NK-92 (cell line): Measurements from ENCODE around the gene SEPTIN8.

Experiments used
- DNase-seq: peaks from one replicate; lab custom pipeline; 2025; ENCODE audit not compliant: unreplicated experiment; lab: John Stamatoyannopoulos, UW

Gene SEPTIN8

DNA sequence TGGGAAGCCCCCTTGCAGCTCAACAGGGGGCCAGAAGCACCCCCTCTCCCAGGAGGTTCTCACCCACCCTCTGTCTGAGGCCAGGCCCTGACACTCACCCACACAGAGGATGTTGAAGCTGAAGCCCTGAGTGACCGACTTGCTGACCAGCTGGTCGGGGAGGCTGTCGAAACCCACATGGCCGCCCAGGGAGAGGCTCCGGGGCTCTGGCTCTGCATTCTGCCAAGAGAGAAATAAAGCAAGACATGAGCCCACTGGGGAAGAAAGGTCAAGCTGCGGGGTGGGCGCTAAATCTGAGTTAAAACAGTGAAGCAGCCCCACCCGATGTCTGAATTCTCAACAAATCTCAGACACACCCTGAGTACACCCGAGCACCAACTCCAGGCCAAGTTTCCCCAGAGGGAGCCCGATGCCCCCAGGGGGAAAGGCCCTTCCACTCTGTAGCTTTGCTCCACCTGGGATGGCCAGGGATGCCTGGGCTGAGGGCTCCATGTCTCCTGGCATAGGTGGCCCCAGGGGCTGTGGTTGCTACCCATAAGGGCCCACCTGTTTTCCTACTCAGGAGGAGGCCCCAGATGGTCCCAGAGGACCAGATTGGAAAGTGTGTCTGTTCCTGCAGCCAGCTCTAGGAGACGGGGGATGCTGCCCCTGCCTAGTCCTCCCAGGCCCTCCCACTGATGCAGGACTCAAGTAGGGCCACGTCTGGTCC, 11.6 kb downstream of the SEPTIN8 start:
- no peak for DNase-seq

DNA sequence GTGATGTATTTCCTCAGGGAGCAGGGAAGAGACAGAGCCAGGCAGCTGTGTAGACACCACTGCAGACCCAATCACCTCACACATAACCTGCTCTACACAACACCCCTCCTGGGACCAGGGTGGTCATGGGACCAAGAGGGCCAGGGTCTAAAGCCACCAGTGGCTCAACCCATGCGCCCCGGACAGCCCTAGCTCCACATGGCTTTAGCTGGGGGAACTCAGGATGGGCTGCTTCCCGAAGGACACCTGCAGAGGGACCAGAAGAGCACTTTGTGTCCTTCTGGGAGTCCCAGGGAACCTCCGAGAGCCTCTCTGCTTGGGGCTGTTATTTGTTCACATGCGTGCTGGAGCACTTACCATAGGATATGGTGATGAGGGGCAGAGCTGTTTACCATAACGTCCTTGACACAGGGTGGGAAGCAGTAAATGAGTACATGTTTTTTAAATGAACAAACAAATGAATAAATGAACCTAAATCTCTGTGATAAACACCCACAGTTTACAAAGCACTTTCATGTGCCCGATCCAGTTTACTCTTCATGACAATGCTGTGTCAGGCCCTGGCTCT, 12.3 kb downstream of the SEPTIN8 start:
- no peak for DNase-seq

DNA sequence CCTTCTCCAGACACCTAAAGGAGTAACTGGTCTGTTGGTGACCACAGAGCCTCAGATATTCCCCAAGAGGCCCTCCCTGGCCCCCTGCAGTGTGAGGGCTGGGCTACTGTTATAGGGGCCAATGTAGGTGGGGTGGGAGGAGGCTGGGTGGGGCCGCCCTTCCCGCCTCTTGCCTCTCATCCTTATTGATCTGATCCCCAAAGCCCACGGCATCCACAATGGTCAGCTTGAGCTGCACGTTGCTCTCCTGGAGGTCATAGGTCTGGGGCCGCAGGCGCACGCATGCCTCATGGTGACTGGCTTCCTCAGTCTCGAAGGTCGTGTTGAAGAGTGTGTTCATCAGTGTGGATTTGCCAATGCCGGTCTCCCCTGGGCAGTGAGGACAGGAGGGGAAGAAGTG, 13.0 kb downstream of the SEPTIN8 start:
- no peak for DNase-seq

DNA sequence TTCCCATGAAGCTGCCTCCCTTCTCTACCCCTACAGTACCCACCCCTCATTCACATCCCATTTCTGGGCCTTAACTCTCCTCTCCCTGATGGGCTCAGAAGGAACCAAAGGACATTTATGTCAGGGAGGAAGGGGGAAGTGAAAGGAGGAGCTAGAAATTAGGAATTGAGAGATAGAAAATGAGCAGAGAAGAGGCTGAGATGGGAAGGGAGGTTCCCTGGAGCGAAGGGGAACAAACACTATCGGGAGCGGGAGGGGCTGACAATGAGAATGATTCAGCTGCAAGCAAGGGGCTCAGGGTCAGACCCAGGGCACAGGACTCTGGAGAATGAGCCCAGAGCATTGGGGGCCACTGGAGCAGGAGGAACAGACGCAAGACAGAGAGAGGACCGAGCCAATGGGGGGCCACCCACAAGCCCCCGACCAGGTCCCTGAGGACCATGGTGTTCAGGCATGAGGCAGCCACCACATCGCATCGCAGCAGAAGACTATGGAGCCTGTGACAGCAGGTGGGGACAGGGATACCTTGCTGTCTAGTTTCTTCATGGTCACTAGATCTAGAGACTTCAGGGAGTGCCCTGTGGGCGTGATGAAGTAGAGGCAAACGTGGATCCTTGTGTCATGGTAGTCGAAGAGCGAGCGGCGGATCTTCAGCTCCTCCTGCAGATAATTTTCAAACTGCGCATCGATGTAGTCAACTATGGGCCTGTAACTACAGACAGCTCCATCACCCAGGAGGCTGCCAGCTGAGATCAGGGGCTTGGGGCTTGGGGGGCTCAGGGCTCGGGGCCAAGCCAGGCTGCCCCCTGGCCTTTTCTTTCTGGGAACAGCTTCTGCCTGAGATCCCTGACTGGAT, 13.6 kb downstream of the SEPTIN8 start:
- DNase-seq = no peak

DNA sequence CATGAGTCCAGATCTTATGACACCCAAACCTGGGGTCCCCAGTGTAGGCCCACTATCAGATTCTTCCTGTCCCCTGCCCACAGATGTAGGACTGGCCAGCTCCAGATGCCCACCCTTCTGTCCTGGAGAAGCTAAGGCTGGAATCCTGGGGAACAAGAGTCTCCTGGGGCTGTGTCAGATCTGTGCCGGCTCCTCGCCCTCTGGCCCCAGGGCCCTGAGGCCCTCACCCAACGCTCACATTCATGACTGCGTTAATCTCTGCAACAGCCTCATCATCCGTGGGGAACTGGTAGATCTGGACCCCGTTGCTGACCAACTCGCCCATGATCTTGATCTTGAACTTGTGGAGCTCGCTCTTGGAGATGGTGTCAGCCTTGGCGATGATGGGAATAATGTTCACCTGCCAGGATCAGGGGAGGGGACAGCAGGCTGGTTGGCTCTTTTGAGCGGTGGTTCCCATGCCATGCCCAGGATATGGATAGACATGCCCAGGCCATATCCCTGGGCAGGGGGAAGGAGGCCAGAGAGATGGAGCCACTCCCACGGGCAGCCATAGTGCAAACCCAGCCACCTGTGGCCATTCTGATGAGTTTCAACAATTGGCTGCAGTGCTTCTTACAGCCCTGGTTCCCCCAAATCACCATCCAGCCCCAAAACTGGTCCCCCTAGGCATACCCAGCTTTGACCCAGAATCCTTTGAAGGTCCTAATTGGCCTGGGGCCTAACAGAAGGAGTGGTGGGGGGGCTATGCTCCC, 14.6 kb downstream of the SEPTIN8 start:
- DNase-seq = no peak

DNA sequence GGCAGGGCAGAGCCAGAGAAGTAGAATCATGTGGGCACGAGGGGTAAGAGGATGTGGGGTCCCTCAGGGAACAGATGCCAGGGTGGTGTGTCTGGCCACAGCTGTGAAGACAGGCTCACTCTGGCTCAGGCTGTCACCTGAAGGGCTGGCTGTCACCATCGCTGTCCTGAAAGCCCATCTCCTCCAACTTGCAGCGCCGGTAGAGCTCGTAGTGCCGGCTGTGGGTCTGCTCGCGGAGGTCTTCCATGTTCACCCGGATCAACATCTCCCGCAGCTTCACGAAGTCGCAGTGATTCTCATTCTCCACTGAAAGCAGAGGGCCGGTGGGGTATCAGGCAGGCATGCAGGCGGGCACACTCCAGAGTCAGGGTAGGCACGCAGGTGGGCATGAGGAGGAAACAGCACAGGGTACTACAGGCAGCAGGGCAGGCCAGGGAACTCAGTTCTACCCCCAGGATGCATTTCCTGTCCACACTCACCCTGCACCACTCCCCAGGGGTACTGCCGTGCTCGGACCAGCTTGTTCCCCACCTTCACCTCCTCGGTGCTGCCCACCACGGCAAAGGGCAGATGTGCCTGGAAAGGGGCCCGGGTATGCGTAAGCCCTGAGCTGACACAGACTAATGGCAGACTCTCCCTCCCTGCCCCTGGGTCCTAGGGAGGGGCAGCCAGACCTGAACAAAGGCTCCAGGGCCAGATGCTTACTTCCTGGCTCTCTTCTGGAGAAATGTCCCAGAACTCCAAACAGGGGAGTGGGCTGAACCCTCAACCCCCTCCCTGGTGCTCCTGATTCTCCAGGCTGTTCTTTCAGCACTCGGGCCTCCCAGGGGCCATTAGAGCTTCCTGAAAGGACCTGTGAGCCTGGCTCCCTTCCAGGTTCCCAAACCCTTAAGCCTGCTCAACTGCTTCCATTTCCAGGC, 15.5 kb downstream of the SEPTIN8 start:
- DNase-seq = no peak

DNA sequence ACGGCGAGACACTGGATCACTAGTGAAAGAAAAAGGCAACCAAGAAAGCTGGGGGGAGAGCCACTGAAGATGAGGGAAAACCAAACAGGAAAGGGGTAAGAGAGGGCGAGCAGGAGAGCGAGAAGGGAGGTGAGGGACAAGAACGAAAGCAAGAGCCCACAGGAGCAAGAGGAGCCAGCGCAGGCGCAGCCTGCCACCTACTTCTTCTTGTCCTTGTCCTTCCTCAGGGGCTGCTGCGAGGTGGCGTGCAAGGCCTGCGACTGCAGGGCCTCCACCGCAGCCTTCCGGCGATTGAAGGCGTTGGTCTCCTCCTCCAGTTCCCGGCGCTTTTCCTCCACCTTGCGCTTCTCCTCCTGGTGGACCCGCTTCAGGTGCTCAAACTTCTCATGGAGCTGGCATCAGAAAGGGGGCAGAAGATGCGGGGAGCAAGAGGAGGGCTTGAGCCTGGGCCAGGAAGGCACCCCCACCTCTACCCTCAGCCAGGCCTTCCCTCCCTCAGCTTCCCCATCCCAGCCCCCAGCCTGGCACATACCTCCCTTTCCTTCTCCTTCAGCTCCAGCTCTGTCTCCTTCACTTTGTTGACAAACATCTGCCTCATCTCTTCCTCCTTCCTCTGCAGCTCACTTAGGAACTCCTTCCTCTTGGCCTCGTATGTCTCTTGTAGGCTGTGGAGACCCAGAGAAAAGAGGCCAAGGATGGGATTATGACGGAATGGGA, 16.3 kb downstream of the SEPTIN8 start:
- no peak for DNase-seq

DNA sequence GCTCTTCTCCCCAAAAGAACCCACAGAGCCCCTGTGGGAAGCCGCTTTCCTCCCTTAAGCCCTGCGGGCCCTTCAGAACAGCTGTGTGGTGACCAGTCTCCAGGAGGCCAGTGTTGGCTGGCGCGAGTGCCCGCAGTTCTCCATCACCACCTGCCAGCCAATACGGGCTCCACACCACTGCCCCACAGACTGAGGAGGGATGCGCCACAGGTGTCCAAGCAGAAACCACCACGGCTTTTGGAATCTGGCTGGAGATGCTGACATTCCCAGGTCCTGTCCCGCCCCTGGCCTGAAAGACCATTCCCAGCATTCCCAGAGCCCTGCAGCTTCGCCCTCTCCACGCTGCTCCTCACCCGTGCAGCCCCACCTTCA, 17.0 kb downstream of the SEPTIN8 start:
- DNase-seq = no peak

DNA sequence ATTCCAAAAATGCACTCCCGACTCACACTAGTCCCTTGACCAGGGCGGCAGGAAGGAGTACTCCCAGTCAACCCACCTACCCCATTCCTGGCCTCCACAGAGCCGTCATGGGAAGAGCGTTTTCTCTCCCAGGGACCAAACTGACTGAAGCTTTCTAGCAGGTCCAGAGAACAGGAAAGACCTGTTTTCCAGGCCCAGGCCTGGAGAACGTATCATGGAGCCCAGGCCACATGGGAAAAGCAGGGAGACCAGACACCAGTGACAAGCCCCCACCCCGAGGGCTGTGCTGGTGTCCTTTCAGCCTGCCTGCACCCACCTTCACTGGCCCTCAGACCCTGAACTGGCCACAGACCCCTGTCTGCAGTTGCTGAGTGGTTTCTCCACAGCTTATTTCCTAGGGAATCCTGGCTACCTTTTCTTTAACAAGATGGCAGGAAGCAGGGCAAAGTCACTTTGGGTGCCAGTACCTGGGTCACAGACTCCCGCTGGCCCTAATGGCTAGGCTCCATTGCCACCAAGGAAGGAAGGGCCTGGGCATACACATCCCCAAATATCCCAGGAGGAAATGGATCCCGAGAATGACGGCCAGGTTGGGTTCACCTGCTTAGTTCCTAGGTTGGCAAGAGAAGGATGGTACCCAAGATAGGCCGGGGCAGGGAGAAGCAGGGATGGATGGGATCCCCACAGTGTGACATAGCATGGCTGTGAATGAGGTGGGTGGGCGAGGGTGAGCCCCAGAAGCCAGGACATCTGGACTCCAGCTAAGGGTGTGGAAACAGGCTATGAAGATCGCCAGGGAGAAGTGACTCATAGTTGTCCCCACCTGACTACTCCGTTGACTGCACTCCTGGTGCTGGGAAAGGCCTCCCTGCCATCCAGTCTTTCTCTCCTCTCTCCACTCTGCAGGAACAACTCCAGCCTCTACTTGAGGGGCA, 17.7 kb downstream of the SEPTIN8 start:
- DNase-seq = no peak

DNA sequence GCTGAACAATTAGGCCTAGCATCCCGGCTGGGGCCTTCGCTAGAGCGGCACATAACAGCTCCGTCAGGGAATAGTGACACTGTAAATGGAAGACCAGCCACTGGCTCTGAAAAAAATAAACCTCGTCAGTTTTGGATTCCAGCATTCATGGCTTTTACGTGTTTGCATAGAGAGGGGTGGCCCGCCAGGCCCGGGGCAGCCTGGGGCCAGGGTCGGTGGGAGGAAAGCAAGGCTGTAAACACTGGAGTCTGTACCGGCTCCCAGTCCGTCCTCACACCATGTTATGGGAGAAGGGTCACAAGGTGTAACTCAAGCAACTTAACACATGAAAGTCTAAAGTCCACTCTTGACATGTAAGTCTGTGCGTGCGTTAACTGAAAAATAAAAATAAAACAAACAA, 18.6 kb downstream of the SEPTIN8 start:
- DNase-seq = no peak

DNA sequence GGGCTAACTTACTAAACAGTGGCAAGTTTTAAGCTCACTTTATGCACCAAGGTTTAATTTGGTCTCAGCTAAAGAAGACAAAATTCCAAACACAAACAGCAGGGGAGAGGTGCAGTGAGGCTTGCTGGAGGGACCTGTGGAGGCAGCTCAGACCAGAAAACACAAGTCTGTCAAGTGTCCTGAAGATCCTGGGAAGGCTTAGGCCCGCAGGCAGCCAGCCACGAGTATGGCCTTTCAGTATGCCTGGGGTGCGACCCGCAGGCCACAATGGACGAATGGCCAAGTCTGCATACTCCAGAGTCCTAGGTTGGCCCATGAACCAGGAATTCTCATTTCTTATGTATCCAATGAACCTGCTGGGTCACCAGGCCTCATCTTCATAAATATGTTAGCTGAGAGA, 20.5 kb downstream of the SEPTIN8 start:
- no peak for DNase-seq

DNA sequence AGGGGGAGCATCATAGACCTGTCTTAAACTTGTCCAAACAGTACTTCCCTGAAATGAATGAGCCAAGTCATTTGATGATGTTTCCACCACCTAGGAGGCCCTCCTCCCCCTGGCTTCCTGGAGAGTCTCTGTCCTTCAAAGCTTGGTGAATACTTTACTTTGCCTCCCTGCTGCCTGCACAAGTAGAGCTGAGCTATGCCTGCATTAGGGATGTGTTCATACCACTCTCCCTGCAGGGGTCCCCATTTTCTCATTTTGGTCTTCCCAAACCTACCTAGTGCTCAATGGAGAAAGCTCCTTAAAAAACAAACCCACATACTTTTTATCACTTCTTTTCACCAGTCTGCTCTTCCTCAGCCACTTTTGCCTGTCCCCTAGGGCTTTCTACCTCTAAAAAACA, 22.1 kb downstream of the SEPTIN8 start:
- no peak for DNase-seq

DNA sequence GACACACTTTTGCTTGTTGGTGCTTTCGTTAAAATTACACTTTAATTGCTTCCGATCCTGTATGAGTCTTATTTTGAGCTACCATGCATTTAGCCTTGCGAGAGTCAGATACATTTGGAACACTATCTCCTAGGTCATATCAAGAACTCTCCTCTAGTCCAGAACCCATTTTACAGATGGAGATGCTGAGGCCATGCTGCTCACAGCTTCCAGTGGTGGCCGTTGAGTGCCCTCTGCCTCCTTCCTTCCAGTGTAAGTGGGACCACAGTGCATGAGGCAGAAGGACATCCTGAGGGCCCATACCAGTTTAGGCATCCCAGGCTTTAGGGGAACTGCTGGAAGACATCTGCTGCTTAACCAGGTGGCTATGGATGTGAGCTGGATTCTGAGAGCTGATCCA, 22.9 kb downstream of the SEPTIN8 start:
- no peak for DNase-seq

DNA sequence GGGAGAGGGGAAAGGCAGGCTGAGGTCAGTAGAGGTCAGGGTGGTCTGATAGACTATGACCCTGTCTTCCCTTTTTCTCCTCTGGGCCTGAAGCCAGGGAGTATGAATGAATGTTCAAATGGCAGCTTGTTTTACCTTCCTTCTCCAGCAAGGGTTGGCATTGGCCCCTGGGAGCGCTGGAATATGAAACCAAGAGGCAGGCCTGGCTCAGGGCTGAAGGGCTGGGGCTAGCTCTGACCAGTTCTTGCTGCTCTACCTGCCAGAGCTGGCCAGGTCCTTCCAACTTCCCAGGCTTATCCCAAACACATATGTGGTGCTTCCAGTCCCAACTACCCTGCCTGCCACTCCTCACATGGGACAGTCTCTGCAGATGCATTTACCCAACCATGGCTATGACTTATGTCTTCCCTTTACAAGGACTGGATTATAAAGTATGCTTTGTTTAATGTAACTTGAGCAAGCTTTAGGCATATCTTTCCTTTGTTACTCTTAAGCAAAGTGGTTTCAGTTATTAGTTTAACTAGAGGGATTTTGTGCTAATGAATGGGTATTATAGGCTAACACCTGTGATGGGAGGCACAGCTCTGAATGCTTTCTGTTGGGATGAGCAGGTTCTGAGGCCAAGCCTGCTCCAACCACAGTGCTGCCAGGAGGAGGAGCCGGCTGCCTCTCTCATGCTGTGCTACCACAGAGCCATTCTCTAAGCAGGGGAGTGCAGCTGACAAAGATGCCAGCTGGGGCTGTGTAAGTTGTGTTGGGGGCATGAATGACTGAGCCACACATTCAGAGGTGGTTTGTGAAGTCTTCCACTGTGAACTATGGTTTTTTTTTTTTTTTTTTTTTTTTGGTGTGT, 23.7 kb downstream of the SEPTIN8 start:
- no peak for DNase-seq

DNA sequence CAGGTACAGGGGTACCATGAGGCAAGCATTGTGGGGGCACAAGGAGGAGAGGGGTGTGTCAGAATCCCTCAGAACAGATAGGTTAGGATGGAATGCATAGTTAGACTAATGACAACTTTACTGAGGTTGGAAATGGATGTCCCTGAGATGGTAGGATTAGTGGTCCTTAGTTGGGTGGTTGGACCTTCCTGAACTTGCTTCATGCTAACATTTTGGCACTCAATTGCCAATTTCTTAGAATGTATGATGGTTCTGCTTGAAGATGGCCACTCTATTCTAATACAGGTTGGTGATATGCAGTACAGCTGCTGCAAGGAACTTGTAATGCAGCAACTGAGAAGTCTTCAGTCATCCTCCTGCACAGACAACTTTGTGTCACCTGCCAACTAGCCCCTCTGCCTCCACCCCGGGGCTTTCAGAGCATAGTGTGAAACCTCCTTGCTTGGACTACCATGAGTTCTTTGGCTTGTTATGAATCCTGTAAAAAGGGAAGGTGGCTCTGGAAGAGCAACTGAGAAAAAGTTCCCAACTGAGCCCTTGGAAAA, 24.4 kb downstream of the SEPTIN8 start:
- DNase-seq = no peak

DNA sequence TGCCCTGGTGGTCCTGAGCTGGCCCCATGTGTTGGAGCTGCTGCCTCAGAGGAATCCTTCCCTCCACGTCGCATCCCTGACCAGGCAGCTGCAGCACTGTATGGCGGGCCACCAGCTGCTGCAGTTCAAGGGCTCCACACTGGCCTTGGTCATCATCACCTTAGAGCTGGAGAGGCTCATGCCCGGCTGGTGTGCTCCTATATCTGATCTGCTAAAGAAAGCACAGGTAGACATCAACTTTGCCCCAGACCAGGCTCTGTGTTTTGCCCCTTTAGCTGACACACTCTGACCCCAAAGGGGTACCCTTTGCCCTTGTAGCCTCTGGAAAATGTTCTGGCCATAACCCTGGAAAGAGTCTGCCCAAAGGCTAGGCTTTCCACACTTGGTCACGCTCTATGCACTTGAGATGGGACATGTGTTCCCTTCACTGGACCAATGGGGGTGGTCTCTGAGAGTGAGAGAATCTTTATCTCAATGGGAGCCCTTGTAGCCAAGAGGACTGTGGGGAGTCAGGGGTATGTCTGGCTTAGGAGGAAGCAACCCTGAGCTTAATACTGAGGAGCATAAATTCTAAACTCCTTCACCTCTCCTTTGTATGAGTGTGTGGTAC, 25.0 kb downstream of the SEPTIN8 start:
- DNase-seq = no peak

DNA sequence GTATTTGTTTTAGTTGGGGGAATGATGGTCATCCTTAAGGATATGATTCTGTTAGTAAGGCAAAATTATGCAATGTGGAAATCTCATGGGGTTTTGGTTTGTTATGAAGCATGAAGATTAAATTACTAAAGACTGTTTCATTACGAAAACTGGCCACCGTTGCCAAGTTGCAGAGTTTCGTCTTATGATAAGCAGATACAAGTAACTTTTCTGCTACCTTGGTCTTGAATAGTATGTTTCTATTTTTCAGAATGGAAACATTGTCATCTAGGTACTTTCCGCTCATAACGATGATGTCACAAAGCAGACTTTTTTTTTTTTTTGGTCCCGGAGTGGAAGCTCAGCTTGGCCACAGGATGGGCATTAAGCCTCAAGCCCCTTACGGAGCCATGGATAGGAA, 25.6 kb downstream of the SEPTIN8 start:
- no peak for DNase-seq
